HEK293 (cell line): ENCODE data around the gene HPCA.

ENCODE experiments used
- EGR2 ChIP-seq: fragments of 450-650 bp; formaldehyde crosslinking; IDR thresholded peaks from 2 replicates; pipeline ENCODE4 v1.5.1; 2016; ENCODE audit warnings: low read depth, missing biosample characterization, missing genetic modification characterization
- IKZF3 ChIP-seq: fragments of 450-650 bp; IDR thresholded peaks from 2 replicates; pipeline ENCODE4 v1.5.0; 2018; ENCODE audit warnings: missing biosample characterization, mild to moderate bottlenecking, missing genetic modification characterization, moderate library complexity
- KLF10 ChIP-seq: fragments of 450-650 bp; IDR thresholded peaks from 2 replicates; pipeline ENCODE4 v1.5.1; 2018; ENCODE audit warnings: missing biosample characterization, mild to moderate bottlenecking, missing genetic modification characterization
- PRDM1 ChIP-seq: fragments of 450-650 bp; formaldehyde crosslinking; IDR thresholded peaks from 2 replicates; pipeline ENCODE4; 2016; ENCODE audit warnings: missing biosample characterization, missing genetic modification characterization
- RBAK ChIP-seq: fragments of 450-650 bp; formaldehyde crosslinking; IDR thresholded peaks from 2 replicates; pipeline ENCODE4 v1.5.1; 2016; ENCODE audit warnings: missing biosample characterization, missing genetic modification characterization
- YY2 ChIP-seq: fragments of 450-650 bp; formaldehyde crosslinking; IDR thresholded peaks from 2 replicates; pipeline ENCODE4 v1.5.1; 2016; ENCODE audit warnings: missing biosample characterization, missing genetic modification characterization
- ZFHX2 ChIP-seq: fragments of 450-650 bp; formaldehyde crosslinking; conservative IDR thresholded peaks from 2 replicates; pipeline ENCODE4 v1.5.1; 2016; ENCODE audit warnings: missing biosample characterization, missing genetic modification characterization
- ZFP41 ChIP-seq: fragments of 450-650 bp; formaldehyde crosslinking; IDR thresholded peaks from 2 replicates; pipeline ENCODE4 v1.5.1; 2016; ENCODE audit warnings: missing biosample characterization, missing genetic modification characterization, borderline replicate concordance
- ZNF530 ChIP-seq: fragments of 450-650 bp; formaldehyde crosslinking; IDR thresholded peaks from 2 replicates; pipeline ENCODE4 v1.5.1; 2016; ENCODE audit warnings: low read depth, missing biosample characterization, missing genetic modification characterization
- ZNF549 ChIP-seq: fragments of 450-650 bp; IDR thresholded peaks from 2 replicates; pipeline ENCODE4 v1.5.1; 2018; ENCODE audit warnings: missing biosample characterization, missing genetic modification characterization, mild to moderate bottlenecking, inconsistent platforms, moderate library complexity
- ZNF621 ChIP-seq: fragments of 450-650 bp; formaldehyde crosslinking; IDR thresholded peaks from 2 replicates; pipeline ENCODE4 v1.5.1; 2017; ENCODE audit warnings: missing biosample characterization, missing genetic modification characterization
- ZNF623 ChIP-seq: fragments of 450-650 bp; formaldehyde crosslinking; IDR thresholded peaks from 2 replicates; pipeline ENCODE4 v1.5.1; 2016; ENCODE audit warnings: missing biosample characterization, missing genetic modification characterization
- ZXDB ChIP-seq: fragments of 450-650 bp; formaldehyde crosslinking; IDR thresholded peaks from 2 replicates; pipeline ENCODE4 v1.5.1; 2016; ENCODE audit warnings: missing biosample characterization, missing genetic modification characterization
- TF ChIP-seq, protein P1 (sequence below): fragments of 450-650 bp; formaldehyde crosslinking; IDR thresholded peaks from 2 replicates; pipeline ENCODE4 v1.5.1; 2016; ENCODE audit warnings: missing biosample characterization, missing genetic modification characterization
- TF ChIP-seq, protein P2 (sequence below): fragments of 450-650 bp; formaldehyde crosslinking; IDR thresholded peaks from 2 replicates; pipeline ENCODE4 v1.5.1; 2016; ENCODE audit warnings: missing biosample characterization, missing genetic modification characterization
- TF ChIP-seq, protein P3 (sequence below): fragments of 450-650 bp; formaldehyde crosslinking; IDR thresholded peaks from 2 replicates; pipeline ENCODE4 v1.5.1; 2016; ENCODE audit warnings: missing biosample characterization, missing genetic modification characterization, low read depth
- TF ChIP-seq, protein P4 (sequence below): fragments of 450-650 bp; formaldehyde crosslinking; IDR thresholded peaks from 2 replicates; pipeline ENCODE4 v1.5.0; 2017; ENCODE audit warnings: missing biosample characterization, missing genetic modification characterization, borderline replicate concordance
- TF ChIP-seq, protein P5 (sequence below): fragments of 450-650 bp; formaldehyde crosslinking; IDR thresholded peaks from 2 replicates; pipeline ENCODE4; 2016; ENCODE audit warnings: missing biosample characterization, missing genetic modification characterization
- TF ChIP-seq, protein P6 (sequence below): fragments of 450-650 bp; formaldehyde crosslinking; IDR thresholded peaks from 2 replicates; pipeline ENCODE4 v1.5.1; 2016; ENCODE audit warnings: missing biosample characterization, missing genetic modification characterization
- TF ChIP-seq, protein P7 (sequence below): fragments of 450-650 bp; formaldehyde crosslinking; IDR thresholded peaks from 2 replicates; pipeline ENCODE4 v1.5.1; 2016; ENCODE audit warnings: missing biosample characterization, missing genetic modification characterization, borderline replicate concordance
- TF ChIP-seq, protein P8 (sequence below): fragments of 450-650 bp; formaldehyde crosslinking; IDR thresholded peaks from 2 replicates; pipeline ENCODE4 v1.5.1; 2017; ENCODE audit warnings: missing biosample characterization, mild to moderate bottlenecking, missing genetic modification characterization, moderate library complexity

HPCA gene

DNA sequence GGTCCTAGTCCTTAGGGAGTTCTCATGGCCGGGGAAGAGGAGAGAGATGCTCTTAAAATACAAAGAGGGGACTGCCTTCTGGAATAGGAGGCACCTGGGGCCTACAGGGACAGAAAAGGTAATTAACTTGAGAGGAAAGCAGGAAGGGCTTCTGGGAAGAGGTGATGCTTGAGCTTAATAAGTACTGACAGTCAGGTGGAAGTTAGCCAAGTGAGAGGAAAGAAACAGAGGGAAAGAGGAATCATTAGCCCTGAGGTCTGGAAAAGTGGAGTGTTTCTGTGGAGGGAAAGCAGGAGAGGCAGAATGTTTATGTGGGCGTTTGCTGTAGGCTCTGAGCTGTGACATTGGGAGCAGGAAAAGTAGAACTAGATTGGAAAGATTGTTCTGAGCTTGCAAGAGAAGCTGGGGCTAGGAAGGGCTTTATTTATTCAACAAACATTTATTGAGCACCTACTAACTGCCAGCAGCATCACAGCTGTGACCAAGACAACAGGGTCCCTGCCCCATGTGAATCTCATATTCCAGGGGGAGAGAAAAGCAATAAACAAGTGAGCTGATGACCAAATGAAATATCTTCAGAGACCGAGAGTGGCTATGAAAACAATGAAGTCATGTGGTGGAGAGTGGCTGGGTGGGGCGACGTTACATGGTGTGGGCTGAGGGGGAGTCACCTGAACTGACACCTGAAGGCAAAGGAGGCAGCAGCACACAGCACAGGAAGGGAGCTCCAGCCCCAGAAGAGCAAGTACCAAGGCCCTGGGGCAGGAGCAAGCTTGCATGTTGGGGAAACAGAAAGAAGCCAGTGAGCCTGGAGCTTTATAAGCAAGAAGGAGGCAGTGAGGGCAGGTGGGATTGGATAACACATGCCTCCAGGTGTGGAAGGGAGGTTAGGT lies 11.2 kb upstream of the HPCA start (continued):
- TF ChIP-seq, protein P1, sequence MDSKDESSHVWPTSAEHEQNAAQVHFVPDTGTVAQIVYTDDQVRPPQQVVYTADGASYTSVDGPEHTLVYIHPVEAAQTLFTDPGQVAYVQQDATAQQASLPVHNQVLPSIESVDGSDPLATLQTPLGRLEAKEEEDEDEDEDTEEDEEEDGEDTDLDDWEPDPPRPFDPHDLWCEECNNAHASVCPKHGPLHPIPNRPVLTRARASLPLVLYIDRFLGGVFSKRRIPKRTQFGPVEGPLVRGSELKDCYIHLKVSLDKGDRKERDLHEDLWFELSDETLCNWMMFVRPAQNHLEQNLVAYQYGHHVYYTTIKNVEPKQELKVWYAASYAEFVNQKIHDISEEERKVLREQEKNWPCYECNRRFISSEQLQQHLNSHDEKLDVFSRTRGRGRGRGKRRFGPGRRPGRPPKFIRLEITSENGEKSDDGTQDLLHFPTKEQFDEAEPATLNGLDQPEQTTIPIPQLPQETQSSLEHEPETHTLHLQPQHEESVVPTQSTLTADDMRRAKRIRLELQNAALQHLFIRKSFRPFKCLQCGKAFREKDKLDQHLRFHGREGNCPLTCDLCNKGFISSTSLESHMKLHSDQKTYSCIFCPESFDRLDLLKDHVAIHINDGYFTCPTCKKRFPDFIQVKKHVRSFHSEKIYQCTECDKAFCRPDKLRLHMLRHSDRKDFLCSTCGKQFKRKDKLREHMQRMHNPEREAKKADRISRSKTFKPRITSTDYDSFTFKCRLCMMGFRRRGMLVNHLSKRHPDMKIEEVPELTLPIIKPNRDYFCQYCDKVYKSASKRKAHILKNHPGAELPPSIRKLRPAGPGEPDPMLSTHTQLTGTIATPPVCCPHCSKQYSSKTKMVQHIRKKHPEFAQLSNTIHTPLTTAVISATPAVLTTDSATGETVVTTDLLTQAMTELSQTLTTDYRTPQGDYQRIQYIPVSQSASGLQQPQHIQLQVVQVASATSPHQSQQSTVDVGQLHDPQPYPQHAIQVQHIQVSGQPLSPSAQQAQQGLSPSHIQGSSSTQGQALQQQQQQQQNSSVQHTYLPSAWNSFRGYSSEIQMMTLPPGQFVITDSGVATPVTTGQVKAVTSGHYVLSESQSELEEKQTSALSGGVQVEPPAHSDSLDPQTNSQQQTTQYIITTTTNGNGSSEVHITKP (tag by site-specific recombination): 0 out of 2 replicates have a peak, but pooled peaks have one; percentile 11
- TF ChIP-seq ZNF623 (tag by site-specific recombination) (peak; percentile 95), ZNF621 (tag by site-specific recombination) (no peak), YY2 (tag by site-specific recombination) (no peak), ZFHX2 (tag by site-specific recombination) (peak; percentile 67), ZNF549 (tag by site-specific recombination) (no peak), RBAK (tag by site-specific recombination) (no peak), ZNF530 (no peak), KLF10 (tag by site-specific recombination) (no peak), EGR2 (tag by site-specific recombination) (no peak; the same call in 1 of the 2 replicates), ZXDB (tag by site-specific recombination) (no peak), IKZF3 (no peak), ZFP41 (no peak), PRDM1 (tag by site-specific recombination) (peak; percentile 74)
- TF ChIP-seq, protein P2, sequence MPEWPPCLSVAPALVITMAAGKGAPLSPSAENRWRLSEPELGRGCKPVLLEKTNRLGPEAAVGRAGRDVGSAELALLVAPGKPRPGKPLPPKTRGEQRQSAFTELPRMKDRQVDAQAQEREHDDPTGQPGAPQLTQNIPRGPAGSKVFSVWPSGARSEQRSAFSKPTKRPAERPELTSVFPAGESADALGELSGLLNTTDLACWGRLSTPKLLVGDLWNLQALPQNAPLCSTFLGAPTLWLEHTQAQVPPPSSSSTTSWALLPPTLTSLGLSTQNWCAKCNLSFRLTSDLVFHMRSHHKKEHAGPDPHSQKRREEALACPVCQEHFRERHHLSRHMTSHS: no peak
- TF ChIP-seq, protein P3, sequence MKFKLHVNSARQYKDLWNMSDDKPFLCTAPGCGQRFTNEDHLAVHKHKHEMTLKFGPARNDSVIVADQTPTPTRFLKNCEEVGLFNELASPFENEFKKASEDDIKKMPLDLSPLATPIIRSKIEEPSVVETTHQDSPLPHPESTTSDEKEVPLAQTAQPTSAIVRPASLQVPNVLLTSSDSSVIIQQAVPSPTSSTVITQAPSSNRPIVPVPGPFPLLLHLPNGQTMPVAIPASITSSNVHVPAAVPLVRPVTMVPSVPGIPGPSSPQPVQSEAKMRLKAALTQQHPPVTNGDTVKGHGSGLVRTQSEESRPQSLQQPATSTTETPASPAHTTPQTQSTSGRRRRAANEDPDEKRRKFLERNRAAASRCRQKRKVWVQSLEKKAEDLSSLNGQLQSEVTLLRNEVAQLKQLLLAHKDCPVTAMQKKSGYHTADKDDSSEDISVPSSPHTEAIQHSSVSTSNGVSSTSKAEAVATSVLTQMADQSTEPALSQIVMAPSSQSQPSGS (tag by site-specific recombination): 0 out of 2 replicates have a peak, but pooled peaks have one; percentile 29
- TF ChIP-seq, protein P4, sequence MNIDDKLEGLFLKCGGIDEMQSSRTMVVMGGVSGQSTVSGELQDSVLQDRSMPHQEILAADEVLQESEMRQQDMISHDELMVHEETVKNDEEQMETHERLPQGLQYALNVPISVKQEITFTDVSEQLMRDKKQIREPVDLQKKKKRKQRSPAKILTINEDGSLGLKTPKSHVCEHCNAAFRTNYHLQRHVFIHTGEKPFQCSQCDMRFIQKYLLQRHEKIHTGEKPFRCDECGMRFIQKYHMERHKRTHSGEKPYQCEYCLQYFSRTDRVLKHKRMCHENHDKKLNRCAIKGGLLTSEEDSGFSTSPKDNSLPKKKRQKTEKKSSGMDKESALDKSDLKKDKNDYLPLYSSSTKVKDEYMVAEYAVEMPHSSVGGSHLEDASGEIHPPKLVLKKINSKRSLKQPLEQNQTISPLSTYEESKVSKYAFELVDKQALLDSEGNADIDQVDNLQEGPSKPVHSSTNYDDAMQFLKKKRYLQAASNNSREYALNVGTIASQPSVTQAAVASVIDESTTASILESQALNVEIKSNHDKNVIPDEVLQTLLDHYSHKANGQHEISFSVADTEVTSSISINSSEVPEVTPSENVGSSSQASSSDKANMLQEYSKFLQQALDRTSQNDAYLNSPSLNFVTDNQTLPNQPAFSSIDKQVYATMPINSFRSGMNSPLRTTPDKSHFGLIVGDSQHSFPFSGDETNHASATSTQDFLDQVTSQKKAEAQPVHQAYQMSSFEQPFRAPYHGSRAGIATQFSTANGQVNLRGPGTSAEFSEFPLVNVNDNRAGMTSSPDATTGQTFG (tag by site-specific recombination): no peak
- TF ChIP-seq, protein P5, sequence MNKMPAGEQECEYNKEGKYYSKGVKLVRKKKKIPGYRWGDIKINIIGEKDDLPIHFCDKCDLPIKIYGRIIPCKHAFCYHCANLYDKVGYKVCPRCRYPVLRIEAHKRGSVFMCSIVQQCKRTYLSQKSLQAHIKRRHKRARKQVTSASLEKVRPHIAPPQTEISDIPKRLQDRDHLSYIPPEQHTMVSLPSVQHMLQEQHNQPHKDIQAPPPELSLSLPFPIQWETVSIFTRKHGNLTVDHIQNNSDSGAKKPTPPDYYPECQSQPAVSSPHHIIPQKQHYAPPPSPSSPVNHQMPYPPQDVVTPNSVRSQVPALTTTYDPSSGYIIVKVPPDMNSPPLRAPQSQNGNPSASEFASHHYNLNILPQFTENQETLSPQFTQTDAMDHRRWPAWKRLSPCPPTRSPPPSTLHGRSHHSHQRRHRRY: no peak
- TF ChIP-seq, protein P6, sequence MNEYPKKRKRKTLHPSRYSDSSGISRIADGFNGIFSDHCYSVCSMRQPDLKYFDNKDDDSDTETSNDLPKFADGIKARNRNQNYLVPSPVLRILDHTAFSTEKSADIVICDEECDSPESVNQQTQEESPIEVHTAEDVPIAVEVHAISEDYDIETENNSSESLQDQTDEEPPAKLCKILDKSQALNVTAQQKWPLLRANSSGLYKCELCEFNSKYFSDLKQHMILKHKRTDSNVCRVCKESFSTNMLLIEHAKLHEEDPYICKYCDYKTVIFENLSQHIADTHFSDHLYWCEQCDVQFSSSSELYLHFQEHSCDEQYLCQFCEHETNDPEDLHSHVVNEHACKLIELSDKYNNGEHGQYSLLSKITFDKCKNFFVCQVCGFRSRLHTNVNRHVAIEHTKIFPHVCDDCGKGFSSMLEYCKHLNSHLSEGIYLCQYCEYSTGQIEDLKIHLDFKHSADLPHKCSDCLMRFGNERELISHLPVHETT (tag by site-specific recombination): no peak
- TF ChIP-seq, protein P7, sequence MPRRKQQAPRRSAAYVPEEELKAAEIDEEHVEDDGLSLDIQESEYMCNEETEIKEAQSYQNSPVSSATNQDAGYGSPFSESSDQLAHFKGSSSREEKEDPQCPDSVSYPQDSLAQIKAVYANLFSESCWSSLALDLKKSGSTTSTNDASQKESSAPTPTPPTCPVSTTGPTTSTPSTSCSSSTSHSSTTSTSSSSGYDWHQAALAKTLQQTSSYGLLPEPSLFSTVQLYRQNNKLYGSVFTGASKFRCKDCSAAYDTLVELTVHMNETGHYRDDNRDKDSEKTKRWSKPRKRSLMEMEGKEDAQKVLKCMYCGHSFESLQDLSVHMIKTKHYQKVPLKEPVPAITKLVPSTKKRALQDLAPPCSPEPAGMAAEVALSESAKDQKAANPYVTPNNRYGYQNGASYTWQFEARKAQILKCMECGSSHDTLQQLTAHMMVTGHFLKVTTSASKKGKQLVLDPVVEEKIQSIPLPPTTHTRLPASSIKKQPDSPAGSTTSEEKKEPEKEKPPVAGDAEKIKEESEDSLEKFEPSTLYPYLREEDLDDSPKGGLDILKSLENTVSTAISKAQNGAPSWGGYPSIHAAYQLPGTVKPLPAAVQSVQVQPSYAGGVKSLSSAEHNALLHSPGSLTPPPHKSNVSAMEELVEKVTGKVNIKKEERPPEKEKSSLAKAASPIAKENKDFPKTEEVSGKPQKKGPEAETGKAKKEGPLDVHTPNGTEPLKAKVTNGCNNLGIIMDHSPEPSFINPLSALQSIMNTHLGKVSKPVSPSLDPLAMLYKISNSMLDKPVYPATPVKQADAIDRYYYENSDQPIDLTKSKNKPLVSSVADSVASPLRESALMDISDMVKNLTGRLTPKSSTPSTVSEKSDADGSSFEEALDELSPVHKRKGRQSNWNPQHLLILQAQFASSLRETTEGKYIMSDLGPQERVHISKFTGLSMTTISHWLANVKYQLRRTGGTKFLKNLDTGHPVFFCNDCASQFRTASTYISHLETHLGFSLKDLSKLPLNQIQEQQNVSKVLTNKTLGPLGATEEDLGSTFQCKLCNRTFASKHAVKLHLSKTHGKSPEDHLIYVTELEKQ (tag by site-specific recombination): no peak
- TF ChIP-seq, protein P8, sequence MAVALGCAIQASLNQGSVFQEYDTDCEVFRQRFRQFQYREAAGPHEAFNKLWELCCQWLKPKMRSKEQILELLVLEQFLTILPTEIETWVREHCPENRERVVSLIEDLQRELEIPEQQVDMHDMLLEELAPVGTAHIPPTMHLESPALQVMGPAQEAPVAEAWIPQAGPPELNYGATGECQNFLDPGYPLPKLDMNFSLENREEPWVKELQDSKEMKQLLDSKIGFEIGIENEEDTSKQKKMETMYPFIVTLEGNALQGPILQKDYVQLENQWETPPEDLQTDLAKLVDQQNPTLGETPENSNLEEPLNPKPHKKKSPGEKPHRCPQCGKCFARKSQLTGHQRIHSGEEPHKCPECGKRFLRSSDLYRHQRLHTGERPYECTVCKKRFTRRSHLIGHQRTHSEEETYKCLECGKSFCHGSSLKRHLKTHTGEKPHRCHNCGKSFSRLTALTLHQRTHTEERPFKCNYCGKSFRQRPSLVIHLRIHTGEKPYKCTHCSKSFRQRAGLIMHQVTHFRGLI (tag by site-specific recombination): no peak
